ENCODE data around the gene SEZ6. TPM values are rescaled to one million over a fixed set of nuclear protein-coding genes. Genes with fewer than 3 reads are reported as not detected.

Gene SEZ6
- polyA plus RNA-seq, 4 donors = 0.29 to 1.3 (median 0.47) TPM

DNA sequence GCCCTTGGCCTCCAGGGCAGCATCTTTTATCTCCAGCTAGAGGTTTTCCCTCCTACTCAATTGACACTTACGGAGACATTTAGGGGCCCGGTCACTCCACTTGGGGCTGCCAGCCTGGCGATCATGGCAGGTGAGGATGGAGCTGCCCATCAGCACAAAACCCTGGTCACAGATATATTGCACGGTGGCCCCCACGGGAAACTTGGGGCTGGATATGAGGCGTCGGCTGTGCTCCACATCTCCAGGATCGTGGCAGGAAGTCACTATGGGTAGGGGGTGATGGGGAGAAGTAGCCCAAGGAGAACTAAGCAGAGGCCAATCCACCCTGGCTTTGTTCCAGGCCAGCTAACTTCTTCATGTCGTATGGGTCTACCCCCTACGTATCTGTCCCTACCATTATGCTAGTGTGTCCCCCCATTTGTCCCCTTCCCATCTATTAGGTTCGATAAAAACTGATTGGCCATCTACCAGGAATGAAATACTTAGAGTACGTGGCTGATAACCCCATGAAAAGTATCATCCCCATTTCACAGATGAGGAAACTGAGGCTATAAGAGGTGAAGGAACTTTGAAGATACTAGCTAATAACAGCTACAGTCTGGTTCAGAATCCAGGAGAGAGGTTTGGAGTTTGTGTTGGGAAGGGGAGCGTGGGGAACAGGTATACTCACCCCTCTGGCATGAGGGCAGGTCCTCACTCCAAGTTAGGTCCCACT, 48.4 kb downstream of the SEZ6 start:
- no peak for DNase-seq (ENCODE audit: low read depth in 4 of 4, low spot score in 3 of 4)

DNA sequence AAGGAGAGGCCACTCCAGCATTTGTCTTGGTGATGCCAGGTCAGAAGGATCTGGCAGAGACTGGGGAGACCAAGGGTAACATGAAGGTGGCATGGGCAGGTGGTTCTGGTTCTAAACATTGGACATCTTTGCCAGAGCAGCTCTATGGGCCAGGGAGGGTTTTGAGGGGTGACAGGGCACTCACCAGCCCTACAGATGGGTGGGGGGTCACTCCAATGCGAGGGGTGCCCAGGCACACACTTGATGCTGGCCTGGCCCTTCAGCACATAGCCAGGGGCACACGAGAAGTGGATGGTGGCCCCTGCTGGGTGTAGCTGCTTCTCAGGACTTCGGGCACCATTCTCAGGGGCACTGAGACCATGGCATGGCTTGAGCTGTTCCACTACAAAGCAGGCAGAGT, 49.0 kb downstream of the SEZ6 start:
- DNase-seq (ENCODE audit: low read depth in 4 of 4, low spot score in 3 of 4) = no peak

- no peak for DNase-seq (ENCODE audit: low read depth in 4 of 4, low spot score in 3 of 4)
These were observed 49.7 kb downstream of the SEZ6 start for GRCh38 chr17:28956112-28956511.

DNA sequence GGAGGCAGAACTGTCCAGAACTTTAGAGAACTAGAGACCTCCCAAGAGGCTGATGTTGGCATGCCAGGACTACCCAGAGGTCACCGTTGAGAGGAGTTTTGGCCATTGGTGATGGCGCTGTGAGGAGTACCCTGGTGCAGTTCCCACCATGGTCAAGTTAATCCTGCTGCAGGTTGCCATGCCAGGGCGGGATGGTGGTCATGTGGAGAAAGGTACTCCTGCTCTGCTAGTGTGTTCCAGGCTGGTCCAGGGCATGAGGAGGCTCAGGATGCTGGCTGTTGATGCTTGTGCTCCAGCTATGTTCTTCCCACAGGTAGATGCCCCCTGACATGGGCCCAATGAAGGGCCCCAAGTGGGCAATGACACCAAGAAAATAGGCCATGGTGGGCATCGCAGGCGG, 50.4 kb downstream of the SEZ6 start:
- no peak for DNase-seq (ENCODE audit: low read depth in 4 of 4, low spot score in 3 of 4)

GRCh38 chr17:28954886-28955285, 50.9 kb downstream of the SEZ6 start:
- DNase-seq (ENCODE audit: low read depth in 4 of 4, low spot score in 3 of 4) = no peak

DNA sequence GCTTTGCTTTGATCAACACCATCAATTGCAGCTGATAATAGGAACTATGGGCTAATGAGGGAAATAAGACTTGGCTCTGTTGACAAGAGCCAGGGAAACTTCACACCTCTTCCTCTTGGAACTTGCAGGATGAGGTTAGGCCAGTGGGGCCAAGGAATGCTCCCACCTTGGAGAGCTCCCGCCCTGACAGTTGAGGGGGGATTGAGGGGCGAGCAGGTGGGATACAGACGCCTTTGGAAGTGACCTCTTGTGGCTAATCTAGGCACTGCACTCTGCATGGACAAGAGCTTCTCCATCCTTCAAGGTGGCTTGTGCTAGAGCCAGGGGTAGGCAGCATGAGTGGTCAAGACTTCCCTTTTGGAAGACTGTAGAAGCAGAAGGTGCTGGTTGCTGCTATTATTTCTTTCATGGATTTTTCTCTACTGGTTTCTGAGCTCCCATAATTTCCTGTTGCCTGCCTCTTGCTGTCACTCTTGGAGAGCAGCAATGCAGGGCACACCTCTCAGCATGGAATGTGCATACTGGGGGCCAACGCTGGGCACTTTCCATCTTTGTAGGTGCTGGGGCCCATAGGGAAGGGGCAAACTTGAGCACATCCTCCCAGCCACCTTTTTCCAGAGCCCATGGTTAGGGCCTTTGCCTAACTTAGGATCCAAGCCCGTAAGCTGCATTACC, 52.3 kb downstream of the SEZ6 start:
- no peak for DNase-seq (ENCODE audit: low read depth in 4 of 4, low spot score in 3 of 4)

DNA sequence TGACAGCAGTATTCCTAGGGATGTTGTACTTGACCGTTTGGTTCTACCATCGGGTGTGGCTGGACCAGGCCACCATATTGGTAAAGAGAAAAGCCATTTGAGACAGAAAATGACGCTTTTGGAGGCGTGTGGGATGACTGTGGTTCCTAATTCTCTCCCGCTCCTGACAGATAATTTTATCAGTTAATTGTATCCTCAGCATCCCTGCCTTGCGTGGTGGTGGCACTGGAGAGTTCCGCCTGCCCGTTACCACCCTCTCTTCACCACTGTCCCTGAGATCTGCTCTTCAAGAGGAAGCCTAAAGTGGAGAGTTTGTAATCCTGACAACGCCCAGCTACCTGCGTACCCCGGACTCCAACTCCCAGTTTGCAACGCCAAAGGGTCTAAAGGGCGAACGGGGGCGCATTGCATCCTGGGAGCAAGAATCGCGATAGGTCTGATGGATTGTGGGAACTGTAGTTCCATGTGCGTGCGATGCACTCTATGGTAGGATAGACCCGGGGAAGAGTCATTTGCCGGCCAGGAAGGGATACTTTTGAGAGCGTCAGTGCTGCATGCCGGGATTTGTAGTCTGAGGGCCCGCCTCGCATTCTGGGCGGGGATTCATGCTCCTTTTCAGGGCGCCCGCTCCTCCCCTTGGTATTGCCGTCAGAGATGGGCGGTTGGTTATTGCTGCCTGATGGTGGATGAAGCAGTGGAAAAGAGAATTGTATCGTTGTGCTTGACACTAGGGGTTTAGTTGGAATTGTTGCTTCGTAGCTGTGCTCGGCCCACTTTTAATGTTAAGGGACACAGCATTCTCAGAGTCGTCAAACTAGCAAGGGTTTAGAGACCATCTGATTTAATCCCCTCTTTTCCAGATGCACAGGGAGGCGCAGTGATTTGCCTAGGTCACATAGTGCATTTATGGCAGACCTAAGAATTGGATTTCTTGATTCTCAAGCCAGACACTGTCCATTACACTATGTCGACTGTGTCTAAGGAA, 53.5 kb downstream of the SEZ6 start:
- DNase-seq (ENCODE audit: low read depth in 4 of 4, low spot score in 3 of 4) = peak; percentile 97 to 99 (median 98)

DNA sequence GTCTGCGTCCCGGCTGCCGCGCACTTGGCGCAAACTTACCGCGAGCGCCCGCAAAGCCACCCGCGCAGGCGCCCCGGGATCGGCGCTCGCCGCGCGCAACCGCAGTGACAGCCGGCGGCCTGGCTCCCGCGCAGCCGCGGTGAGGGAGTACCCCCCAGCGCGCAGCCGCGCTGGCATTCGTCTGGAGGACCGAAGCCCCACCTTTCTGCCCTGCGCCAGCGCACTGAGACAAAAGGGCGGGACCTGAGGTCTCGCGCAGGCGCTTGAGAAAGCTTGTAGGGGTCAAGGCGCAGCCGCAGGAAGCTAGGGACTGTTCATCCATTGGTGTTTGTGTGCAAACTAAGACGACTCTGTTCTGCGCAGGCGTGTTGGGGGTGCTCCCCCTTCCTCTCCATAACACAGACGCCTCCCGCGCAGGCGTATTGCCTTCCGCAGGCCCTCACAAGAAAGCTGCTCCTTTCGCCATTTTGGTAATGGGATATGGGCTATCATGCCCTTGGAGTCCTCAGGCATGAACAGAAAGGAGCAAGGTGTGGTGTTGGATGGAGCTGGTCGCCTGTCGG, 54.3 kb downstream of the SEZ6 start, which contains the start of gene PHF12:
PHF12 (minus strand) TSS at position 91 of the 563 bp plus-strand sequence. CDS start 558 bp downstream, outside the sequence.
- peak; percentile 99 to 100 (median 100) for DNase-seq (ENCODE audit: low read depth in 4 of 4, low spot score in 3 of 4)

GRCh38 chr17:28950752-28951427, 54.9 kb downstream of the SEZ6 start:
- DNase-seq (ENCODE audit: low read depth in 4 of 4, low spot score in 3 of 4) = no peak

GRCh38 chr17:28950017-28950751, 55.6 kb downstream of the SEZ6 start:
- peak in 1 of 4 donors; percentile 52 for DNase-seq (ENCODE audit: low read depth in 4 of 4, low spot score in 3 of 4)

GRCh38 chr17:28949185-28950016, 56.4 kb downstream of the SEZ6 start:
- peak in 2 of 4 donors; percentile 54 to 56 for DNase-seq (ENCODE audit: low read depth in 4 of 4, low spot score in 3 of 4)

DNA sequence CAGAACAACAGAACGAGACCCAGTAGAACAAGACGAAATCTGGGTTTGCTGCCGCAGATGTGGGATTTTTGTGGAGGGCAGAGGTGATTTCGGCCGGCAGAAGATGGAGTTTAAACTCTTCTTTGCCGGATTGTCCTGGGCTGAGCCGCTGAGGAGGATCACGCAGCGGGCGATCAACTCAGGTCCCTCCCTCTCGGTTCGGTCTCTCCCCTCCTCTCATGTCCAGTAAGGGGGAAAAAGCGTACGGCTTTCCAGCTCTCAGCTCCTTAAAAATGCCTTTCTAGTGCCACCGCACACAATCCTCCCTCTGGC, 57.0 kb downstream of the SEZ6 start:
- DNase-seq (ENCODE audit: low read depth in 4 of 4, low spot score in 3 of 4) = no peak

DNA sequence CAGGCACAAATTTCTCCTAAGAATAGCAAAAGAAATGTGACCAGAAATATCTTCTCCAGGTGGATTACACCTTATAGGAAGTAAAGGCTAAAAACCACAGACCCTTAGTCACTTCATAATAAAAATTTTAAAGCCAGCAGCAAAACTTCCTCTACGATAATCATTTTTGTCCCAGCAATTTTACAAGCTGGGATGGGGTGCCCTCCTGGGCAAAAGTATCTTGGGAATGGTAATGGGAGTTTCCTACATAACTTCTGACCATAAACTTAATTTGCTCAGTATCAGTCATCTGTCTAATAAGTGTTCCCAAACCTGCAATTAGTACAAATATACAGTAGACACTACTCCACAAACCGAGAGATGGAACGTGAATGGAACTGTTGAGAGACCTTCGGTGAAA, 57.5 kb downstream of the SEZ6 start:
- DNase-seq (ENCODE audit: low read depth in 4 of 4, low spot score in 3 of 4) = no peak

- no peak for DNase-seq (ENCODE audit: low read depth in 4 of 4, low spot score in 3 of 4)
These were observed 58.2 kb downstream of the SEZ6 start for GRCh38 chr17:28947639-28948038.

DNA sequence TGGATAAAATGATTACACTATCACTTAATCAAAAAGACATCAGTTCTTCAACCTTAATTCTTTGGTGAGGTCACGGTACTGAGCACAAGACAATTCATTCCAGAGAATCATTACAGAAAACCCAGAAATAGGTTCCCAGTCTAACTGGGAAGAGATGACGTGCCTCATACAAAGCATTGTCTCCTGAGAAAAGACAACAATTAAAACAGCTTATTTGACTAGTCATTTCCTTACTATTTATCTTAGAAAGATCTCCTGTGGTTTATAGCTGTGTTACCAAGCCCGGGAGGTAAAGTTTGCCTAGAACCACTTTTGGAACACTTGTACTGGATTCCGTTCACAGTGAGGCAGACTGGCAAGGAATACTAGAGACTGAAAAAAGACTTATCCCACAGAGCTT, 59.6 kb downstream of the SEZ6 start:
- no peak for DNase-seq (ENCODE audit: low read depth in 4 of 4, low spot score in 3 of 4)

DNA sequence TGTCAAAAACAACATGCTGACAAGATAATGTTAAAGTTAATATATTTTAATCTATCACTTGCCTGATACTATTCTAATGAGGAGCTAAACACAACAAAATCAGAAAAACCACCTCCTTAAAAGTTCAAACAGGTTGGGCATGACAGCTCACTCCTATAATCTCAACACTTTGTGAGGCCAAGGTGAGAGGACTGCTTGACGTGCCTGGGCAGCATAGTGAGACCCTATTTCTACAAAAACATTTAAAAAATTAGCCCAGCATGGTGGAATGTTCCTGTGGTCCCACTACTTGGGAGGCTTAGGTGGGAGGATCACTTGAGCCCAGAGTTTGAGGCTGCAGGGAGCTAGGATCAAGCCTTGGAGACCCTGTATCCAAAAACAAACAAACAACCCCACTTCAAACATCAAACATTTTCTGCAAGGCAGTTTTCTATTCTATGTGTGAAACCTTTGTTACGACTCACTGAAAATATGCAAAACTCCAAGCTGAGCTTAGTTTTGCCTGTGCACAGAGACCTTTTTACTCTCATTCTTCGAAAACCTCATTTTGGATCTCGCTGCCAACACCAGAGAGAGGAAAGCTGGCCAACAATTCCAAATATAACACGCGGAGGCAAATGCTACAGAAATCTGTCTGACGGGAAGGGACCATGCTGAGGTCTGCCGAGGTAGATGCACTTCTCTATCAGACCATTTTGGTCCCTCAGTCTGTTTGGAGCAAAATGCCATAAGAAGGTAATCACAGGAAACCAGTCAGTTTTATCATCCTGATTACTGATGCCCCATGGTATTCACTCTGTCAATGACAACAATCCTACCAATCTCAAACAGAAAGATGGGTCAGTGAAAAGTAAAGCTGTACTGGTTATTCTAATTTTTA, 60.7 kb downstream of the SEZ6 start:
- no peak for DNase-seq (ENCODE audit: low read depth in 4 of 4, low spot score in 3 of 4)

DNA sequence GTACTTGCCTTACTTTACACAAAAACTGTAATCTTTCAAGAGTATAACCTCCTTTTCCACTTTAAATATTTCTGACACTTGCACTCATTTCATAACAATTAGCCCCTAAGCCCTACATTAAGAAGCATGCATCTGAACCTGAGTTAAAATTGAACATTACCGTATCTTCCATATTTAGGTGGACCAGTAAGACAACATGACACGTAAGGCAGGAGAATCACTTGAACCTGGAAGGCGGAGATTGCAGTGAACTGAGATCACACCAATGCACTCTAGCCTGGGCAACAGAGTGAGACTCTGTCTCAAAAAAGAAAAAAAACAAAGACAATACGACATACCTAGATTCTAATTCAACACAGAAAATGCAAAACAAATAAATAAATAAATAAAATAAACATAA, 61.5 kb downstream of the SEZ6 start:
- no peak for DNase-seq (ENCODE audit: low read depth in 4 of 4, low spot score in 3 of 4)

- DNase-seq (ENCODE audit: low read depth in 4 of 4, low spot score in 3 of 4) = no peak
These were observed 62.9 kb downstream of the SEZ6 start for GRCh38 chr17:28942925-28943324.
